HEK293 (cell line): ENCODE data around the gene LRFN4.
A peak's percentile ranks its signal among the peaks of the same experiment; 100 is the strongest.

Experiments
- EGR2 ChIP-seq: fragments of 450-650 bp; formaldehyde crosslinking; IDR thresholded peaks from 2 replicates; pipeline ENCODE4 v1.5.1; 2016; ENCODE audit warnings: low read depth, missing biosample characterization, missing genetic modification characterization
- GLI4 ChIP-seq: fragments of 450-650 bp; formaldehyde crosslinking; IDR thresholded peaks from 2 replicates; pipeline ENCODE4 v1.5.1; 2016; ENCODE audit warnings: missing biosample characterization, missing genetic modification characterization
- KLF16 ChIP-seq: fragments of 450-650 bp; formaldehyde crosslinking; IDR thresholded peaks from 2 replicates; pipeline ENCODE4 v1.5.1; 2017; ENCODE audit warnings: missing biosample characterization, missing genetic modification characterization
- MZF1 ChIP-seq: fragments of 450-650 bp; formaldehyde crosslinking; IDR thresholded peaks from 2 replicates; pipeline ENCODE4 v1.5.1; 2017; ENCODE audit warnings: missing biosample characterization, missing genetic modification characterization, borderline replicate concordance
- SCRT1 ChIP-seq: fragments of 450-650 bp; formaldehyde crosslinking; IDR thresholded peaks from 2 replicates; pipeline ENCODE4 v1.5.1; 2016; ENCODE audit warnings: missing biosample characterization, missing genetic modification characterization, borderline replicate concordance
- ZBTB17 ChIP-seq: fragments of 450-650 bp; formaldehyde crosslinking; IDR thresholded peaks from 2 replicates; pipeline ENCODE4 v1.5.1; 2016; ENCODE audit warnings: missing biosample characterization, missing genetic modification characterization
- ZFP37 ChIP-seq: fragments of 450-650 bp; formaldehyde crosslinking; IDR thresholded peaks from 2 replicates; pipeline ENCODE4 v1.5.1; 2016; ENCODE audit warnings: missing biosample characterization, missing genetic modification characterization
- ZNF202 ChIP-seq: fragments of 450-650 bp; formaldehyde crosslinking; IDR thresholded peaks from 2 replicates; pipeline ENCODE4 v1.5.1; 2016; ENCODE audit warnings: missing biosample characterization, missing genetic modification characterization, borderline replicate concordance
- ZNF266 ChIP-seq: fragments of 450-650 bp; formaldehyde crosslinking; IDR thresholded peaks from 2 replicates; pipeline ENCODE4 v1.5.1; 2016; ENCODE audit warnings: missing biosample characterization, missing genetic modification characterization, low read depth
- ZNF335 ChIP-seq: fragments of 450-650 bp; formaldehyde crosslinking; conservative IDR thresholded peaks from 2 replicates; pipeline ENCODE4 v1.5.1; 2016; ENCODE audit warnings: missing biosample characterization, missing genetic modification characterization
- ZNF391 ChIP-seq: fragments of 450-650 bp; formaldehyde crosslinking; IDR thresholded peaks from 2 replicates; pipeline ENCODE4 v1.5.1; 2016; ENCODE audit warnings: low read depth, missing biosample characterization, missing genetic modification characterization, borderline replicate concordance
- ZNF426 ChIP-seq: fragments of 450-650 bp; formaldehyde crosslinking; IDR thresholded peaks from 2 replicates; pipeline ENCODE4 v1.5.1; 2017; ENCODE audit warnings: missing biosample characterization, missing genetic modification characterization, mild to moderate bottlenecking, inconsistent platforms, moderate library complexity
- ZNF585B ChIP-seq: fragments of 450-650 bp; formaldehyde crosslinking; IDR thresholded peaks from 2 replicates; pipeline ENCODE4 v1.5.1; 2016; ENCODE audit warnings: missing biosample characterization, missing genetic modification characterization
- ZNF610 ChIP-seq: fragments of 450-650 bp; formaldehyde crosslinking; IDR thresholded peaks from 2 replicates; pipeline ENCODE4 v1.5.1; 2016; ENCODE audit warnings: missing biosample characterization, missing genetic modification characterization, borderline replicate concordance
- ZNF621 ChIP-seq: fragments of 450-650 bp; formaldehyde crosslinking; IDR thresholded peaks from 2 replicates; pipeline ENCODE4 v1.5.1; 2017; ENCODE audit warnings: missing biosample characterization, missing genetic modification characterization
- ZNF626 ChIP-seq: fragments of 450-650 bp; sonication (Bioruptor Pico); formaldehyde crosslinking; IDR thresholded peaks from 2 replicates; pipeline ENCODE4 v1.5.1; 2018; ENCODE audit warnings: missing biosample characterization, missing genetic modification characterization, inconsistent platforms
- ZNF664 ChIP-seq: fragments of 450-650 bp; formaldehyde crosslinking; IDR thresholded peaks from 2 replicates; pipeline ENCODE4 v1.5.1; 2016; ENCODE audit warnings: missing biosample characterization, missing genetic modification characterization
- ZNF76 ChIP-seq: fragments of 450-650 bp; formaldehyde crosslinking; IDR thresholded peaks from 2 replicates; pipeline ENCODE4; 2016; ENCODE audit warnings: low read depth, missing biosample characterization, missing genetic modification characterization, borderline replicate concordance
- ZNF776 ChIP-seq: fragments of 450-650 bp; formaldehyde crosslinking; IDR thresholded peaks from 2 replicates; pipeline ENCODE4 v1.5.0; 2017; ENCODE audit warnings: missing biosample characterization, missing genetic modification characterization, borderline replicate concordance
- TF ChIP-seq, protein P1 (sequence below): fragments of 450-650 bp; formaldehyde crosslinking; IDR thresholded peaks from 2 replicates; pipeline ENCODE4 v1.5.1; 2016; ENCODE audit warnings: missing biosample characterization, missing genetic modification characterization
- TF ChIP-seq, protein P2 (sequence below): fragments of 450-650 bp; formaldehyde crosslinking; IDR thresholded peaks from 2 replicates; pipeline ENCODE4 v1.5.1; 2016; ENCODE audit warnings: missing biosample characterization, missing genetic modification characterization
- TF ChIP-seq, protein P3 (sequence below): fragments of 450-650 bp; formaldehyde crosslinking; IDR thresholded peaks from 2 replicates; pipeline ENCODE4 v1.5.1; 2016; ENCODE audit warnings: missing biosample characterization, missing genetic modification characterization
- TF ChIP-seq, protein P4 (sequence below): fragments of 450-650 bp; formaldehyde crosslinking; IDR thresholded peaks from 2 replicates; pipeline ENCODE4 v1.5.1; 2017; ENCODE audit warnings: missing biosample characterization, missing genetic modification characterization
- TF ChIP-seq, protein P5 (sequence below): fragments of 450-650 bp; formaldehyde crosslinking; IDR thresholded peaks from 2 replicates; pipeline ENCODE4 v1.5.1; 2016; ENCODE audit warnings: missing biosample characterization, missing genetic modification characterization
- TF ChIP-seq, protein P6 (sequence below): fragments of 450-650 bp; formaldehyde crosslinking; IDR thresholded peaks from 2 replicates; pipeline ENCODE4 v1.5.1; 2016; ENCODE audit warnings: missing biosample characterization, missing genetic modification characterization, borderline replicate concordance
- TF ChIP-seq, protein P7 (sequence below): fragments of 450-650 bp; formaldehyde crosslinking; IDR thresholded peaks from 2 replicates; pipeline ENCODE4 v1.5.1; 2017; ENCODE audit warnings: missing biosample characterization, missing genetic modification characterization

The LRFN4 gene

DNA sequence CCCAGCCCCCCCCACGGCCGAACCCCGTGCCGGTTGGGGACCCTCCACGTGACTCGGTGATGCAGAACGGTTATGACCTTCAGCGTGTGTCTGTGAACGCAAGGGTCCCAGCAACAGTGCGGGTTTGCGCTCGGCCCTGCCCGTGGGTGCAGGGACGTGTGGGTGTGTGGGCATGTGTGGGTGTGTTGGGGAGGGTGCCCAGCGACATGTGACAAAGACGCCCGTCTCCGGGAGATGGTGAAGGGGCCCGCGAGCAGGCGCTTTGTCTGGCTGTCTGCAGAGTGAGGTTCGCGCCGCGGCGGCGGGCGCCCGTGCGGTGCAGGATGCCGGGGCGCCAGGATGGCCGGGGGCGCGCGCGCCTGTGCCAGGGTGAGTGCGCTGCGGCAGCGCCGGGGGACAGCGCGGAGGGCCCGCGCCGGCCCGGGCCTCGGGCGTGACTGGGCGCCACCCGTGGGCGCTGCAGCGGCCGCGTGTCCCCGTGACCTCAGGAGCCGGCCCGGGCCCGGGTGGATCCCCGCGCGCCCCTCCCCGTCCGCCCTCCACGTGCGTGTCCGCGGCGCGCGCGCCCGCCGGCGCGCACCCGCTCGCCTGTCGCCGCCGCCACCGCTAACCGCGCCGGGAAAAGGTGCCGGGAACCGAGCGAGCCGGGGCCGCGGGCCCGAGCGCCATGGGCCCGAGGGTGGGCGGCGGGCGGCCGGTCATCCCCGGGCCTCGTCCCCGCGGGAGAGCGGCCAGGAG lies at the start of gene LRFN4 (continued):
- TF ChIP-seq, protein P1, sequence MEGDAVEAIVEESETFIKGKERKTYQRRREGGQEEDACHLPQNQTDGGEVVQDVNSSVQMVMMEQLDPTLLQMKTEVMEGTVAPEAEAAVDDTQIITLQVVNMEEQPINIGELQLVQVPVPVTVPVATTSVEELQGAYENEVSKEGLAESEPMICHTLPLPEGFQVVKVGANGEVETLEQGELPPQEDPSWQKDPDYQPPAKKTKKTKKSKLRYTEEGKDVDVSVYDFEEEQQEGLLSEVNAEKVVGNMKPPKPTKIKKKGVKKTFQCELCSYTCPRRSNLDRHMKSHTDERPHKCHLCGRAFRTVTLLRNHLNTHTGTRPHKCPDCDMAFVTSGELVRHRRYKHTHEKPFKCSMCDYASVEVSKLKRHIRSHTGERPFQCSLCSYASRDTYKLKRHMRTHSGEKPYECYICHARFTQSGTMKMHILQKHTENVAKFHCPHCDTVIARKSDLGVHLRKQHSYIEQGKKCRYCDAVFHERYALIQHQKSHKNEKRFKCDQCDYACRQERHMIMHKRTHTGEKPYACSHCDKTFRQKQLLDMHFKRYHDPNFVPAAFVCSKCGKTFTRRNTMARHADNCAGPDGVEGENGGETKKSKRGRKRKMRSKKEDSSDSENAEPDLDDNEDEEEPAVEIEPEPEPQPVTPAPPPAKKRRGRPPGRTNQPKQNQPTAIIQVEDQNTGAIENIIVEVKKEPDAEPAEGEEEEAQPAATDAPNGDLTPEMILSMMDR (tag by site-specific recombination) = no peak
- TF ChIP-seq KLF16 (tag by site-specific recombination) (peak; percentile 74), ZNF335 (tag by site-specific recombination) (peak; percentile 71), ZNF202 (tag by site-specific recombination) (no peak), ZNF664 (tag by site-specific recombination) (no peak), MZF1 (tag by site-specific recombination) (no peak), ZBTB17 (tag by site-specific recombination) (no peak), SCRT1 (tag by site-specific recombination) (no peak), ZNF610 (tag by site-specific recombination) (no peak), ZNF626 (tag by site-specific recombination) (no peak), EGR2 (tag by site-specific recombination) (peak; percentile 96), ZNF266 (no peak), ZNF391 (tag by site-specific recombination) (no peak), ZNF76 (no peak), ZNF426 (tag by site-specific recombination) (no peak), ZNF585B (tag by site-specific recombination) (no peak), ZNF621 (tag by site-specific recombination) (no peak), ZFP37 (tag by site-specific recombination) (no peak), GLI4 (tag by site-specific recombination) (no peak), ZNF776 (tag by site-specific recombination) (no peak)
- TF ChIP-seq, protein P2, sequence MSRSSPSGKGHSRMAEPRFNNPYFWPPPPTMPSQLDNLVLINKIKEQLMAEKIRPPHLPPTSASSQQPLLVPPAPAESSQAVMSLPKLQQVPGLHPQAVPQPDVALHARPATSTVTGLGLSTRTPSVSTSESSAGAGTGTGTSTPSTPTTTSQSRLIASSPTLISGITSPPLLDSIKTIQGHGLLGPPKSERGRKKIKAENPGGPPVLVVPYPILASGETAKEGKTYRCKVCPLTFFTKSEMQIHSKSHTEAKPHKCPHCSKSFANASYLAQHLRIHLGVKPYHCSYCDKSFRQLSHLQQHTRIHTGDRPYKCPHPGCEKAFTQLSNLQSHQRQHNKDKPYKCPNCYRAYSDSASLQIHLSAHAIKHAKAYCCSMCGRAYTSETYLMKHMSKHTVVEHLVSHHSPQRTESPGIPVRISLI = no peak
- TF ChIP-seq, protein P3, sequence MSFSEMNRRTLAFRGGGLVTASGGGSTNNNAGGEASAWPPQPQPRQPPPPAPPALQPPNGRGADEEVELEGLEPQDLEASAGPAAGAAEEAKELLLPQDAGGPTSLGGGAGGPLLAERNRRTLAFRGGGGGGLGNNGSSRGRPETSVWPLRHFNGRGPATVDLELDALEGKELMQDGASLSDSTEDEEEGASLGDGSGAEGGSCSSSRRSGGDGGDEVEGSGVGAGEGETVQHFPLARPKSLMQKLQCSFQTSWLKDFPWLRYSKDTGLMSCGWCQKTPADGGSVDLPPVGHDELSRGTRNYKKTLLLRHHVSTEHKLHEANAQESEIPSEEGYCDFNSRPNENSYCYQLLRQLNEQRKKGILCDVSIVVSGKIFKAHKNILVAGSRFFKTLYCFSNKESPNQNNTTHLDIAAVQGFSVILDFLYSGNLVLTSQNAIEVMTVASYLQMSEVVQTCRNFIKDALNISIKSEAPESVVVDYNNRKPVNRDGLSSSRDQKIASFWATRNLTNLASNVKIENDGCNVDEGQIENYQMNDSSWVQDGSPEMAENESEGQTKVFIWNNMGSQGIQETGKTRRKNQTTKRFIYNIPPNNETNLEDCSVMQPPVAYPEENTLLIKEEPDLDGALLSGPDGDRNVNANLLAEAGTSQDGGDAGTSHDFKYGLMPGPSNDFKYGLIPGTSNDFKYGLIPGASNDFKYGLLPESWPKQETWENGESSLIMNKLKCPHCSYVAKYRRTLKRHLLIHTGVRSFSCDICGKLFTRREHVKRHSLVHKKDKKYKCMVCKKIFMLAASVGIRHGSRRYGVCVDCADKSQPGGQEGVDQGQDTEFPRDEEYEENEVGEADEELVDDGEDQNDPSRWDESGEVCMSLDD (tag by site-specific recombination) = peak; percentile 94
- TF ChIP-seq, protein P4, sequence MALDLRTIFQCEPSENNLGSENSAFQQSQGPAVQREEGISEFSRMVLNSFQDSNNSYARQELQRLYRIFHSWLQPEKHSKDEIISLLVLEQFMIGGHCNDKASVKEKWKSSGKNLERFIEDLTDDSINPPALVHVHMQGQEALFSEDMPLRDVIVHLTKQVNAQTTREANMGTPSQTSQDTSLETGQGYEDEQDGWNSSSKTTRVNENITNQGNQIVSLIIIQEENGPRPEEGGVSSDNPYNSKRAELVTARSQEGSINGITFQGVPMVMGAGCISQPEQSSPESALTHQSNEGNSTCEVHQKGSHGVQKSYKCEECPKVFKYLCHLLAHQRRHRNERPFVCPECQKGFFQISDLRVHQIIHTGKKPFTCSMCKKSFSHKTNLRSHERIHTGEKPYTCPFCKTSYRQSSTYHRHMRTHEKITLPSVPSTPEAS (tag by site-specific recombination) = 0 out of 2 replicates have a peak, but pooled peaks have one; percentile 32
- TF ChIP-seq, protein P5, sequence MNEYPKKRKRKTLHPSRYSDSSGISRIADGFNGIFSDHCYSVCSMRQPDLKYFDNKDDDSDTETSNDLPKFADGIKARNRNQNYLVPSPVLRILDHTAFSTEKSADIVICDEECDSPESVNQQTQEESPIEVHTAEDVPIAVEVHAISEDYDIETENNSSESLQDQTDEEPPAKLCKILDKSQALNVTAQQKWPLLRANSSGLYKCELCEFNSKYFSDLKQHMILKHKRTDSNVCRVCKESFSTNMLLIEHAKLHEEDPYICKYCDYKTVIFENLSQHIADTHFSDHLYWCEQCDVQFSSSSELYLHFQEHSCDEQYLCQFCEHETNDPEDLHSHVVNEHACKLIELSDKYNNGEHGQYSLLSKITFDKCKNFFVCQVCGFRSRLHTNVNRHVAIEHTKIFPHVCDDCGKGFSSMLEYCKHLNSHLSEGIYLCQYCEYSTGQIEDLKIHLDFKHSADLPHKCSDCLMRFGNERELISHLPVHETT (tag by site-specific recombination) = no peak
- TF ChIP-seq, protein P6, sequence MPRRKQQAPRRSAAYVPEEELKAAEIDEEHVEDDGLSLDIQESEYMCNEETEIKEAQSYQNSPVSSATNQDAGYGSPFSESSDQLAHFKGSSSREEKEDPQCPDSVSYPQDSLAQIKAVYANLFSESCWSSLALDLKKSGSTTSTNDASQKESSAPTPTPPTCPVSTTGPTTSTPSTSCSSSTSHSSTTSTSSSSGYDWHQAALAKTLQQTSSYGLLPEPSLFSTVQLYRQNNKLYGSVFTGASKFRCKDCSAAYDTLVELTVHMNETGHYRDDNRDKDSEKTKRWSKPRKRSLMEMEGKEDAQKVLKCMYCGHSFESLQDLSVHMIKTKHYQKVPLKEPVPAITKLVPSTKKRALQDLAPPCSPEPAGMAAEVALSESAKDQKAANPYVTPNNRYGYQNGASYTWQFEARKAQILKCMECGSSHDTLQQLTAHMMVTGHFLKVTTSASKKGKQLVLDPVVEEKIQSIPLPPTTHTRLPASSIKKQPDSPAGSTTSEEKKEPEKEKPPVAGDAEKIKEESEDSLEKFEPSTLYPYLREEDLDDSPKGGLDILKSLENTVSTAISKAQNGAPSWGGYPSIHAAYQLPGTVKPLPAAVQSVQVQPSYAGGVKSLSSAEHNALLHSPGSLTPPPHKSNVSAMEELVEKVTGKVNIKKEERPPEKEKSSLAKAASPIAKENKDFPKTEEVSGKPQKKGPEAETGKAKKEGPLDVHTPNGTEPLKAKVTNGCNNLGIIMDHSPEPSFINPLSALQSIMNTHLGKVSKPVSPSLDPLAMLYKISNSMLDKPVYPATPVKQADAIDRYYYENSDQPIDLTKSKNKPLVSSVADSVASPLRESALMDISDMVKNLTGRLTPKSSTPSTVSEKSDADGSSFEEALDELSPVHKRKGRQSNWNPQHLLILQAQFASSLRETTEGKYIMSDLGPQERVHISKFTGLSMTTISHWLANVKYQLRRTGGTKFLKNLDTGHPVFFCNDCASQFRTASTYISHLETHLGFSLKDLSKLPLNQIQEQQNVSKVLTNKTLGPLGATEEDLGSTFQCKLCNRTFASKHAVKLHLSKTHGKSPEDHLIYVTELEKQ (tag by site-specific recombination) = no peak
- TF ChIP-seq, protein P7, sequence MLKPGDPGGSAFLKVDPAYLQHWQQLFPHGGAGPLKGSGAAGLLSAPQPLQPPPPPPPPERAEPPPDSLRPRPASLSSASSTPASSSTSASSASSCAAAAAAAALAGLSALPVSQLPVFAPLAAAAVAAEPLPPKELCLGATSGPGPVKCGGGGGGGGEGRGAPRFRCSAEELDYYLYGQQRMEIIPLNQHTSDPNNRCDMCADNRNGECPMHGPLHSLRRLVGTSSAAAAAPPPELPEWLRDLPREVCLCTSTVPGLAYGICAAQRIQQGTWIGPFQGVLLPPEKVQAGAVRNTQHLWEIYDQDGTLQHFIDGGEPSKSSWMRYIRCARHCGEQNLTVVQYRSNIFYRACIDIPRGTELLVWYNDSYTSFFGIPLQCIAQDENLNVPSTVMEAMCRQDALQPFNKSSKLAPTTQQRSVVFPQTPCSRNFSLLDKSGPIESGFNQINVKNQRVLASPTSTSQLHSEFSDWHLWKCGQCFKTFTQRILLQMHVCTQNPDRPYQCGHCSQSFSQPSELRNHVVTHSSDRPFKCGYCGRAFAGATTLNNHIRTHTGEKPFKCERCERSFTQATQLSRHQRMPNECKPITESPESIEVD = no peak
